ENCODE data around the gene SLC30A7.
A peak's percentile ranks its signal among the peaks of the same experiment; 100 is the strongest.
"Not testable (repeated sequence)": the region's sequence is repeated elsewhere in the genome, so short reads cannot be mapped to it uniquely, and the experiment has no call there.

The SLC30A7 gene

GRCh38 chr1:100882698-100883097 lies 13.2 kb upstream of the SLC30A7 start:
- no peak overlapping the region for H3K4me2 ChIP-seq (ENCODE audit: low read length)
- no peaks in the 10 kb centered on the region for H3F3A ChIP-seq (ENCODE audit: insufficient read depth, low read length)
- no peaks in the 10 kb centered on the region for H3K4me1 ChIP-seq (ENCODE audit: insufficient read depth, low read length, severe bottlenecking)
- no peak overlapping the region for H3K9ac ChIP-seq (ENCODE audit: low read length)
- H3K79me2 ChIP-seq (ENCODE audit: insufficient read depth, low read length): no peaks in the 10 kb centered on the region
- H3K4me3 ChIP-seq (ENCODE audit: low read depth, low read length, poor library complexity, severe bottlenecking): no peak overlapping the region
- H3K27ac ChIP-seq (ENCODE audit: low read depth, low read length, poor library complexity, severe bottlenecking): no peak overlapping the region
- no peak for TF ChIP-seq CTCF (IDR thresholded peaks at IDR 0.05; ENCODE audit: low read length)
- no peaks in the 10 kb centered on the region for H3K27me3 ChIP-seq (ENCODE audit: insufficient read depth, low read length)
- H3K36me3 ChIP-seq (ENCODE audit: insufficient read depth, low read length): no peaks in the 10 kb centered on the region
- no peaks in the 10 kb centered on the region for H4K20me1 ChIP-seq (ENCODE audit: insufficient read depth, low read length)
- H3K9me2 ChIP-seq (ENCODE audit: low read depth, low read length): no peaks in the 10 kb centered on the region
- H3K9me3 ChIP-seq (ENCODE audit: low read length): no peaks in the 10 kb centered on the region
- no peak overlapping the region for H2AFZ ChIP-seq (ENCODE audit: low read length)

GRCh38 chr1:100883963-100884362 lies 11.9 kb upstream of the SLC30A7 start:
- Histone ChIP-seq H3K36me3 (ENCODE audit: insufficient read depth, low read length) (no peaks in the 10 kb centered on the region), H3K4me2 (ENCODE audit: low read length) (no peak overlapping the region), H3K9me3 (ENCODE audit: low read length) (peaks cover 7% of the 10 kb centered on the region), H3F3A (ENCODE audit: insufficient read depth, low read length) (no peaks in the 10 kb centered on the region), H3K27ac (ENCODE audit: low read depth, low read length, poor library complexity, severe bottlenecking) (no peak overlapping the region), H3K79me2 (ENCODE audit: insufficient read depth, low read length) (no peaks in the 10 kb centered on the region), H3K9me2 (ENCODE audit: low read depth, low read length) (no peaks in the 10 kb centered on the region), H3K9ac (ENCODE audit: low read length) (no peak overlapping the region), H3K4me1 (ENCODE audit: insufficient read depth, low read length, severe bottlenecking) (no peaks in the 10 kb centered on the region), H3K27me3 (ENCODE audit: insufficient read depth, low read length) (no peaks in the 10 kb centered on the region), H2AFZ (ENCODE audit: low read length) (no peak overlapping the region), H3K4me3 (ENCODE audit: low read depth, low read length, poor library complexity, severe bottlenecking) (no peak overlapping the region), H4K20me1 (ENCODE audit: insufficient read depth, low read length) (no peaks in the 10 kb centered on the region)
- TF ChIP-seq EZH2 (IDR thresholded peaks at IDR 0.05; ENCODE audit: borderline replicate concordance, low read length): no peak
- peak; percentile 24; the same call in 1 of the 2 replicates for TF ChIP-seq CTCF (IDR thresholded peaks at IDR 0.05; ENCODE audit: low read length)

- H3K27me3 ChIP-seq (ENCODE audit: insufficient read depth, low read length); H3K79me2 ChIP-seq (ENCODE audit: insufficient read depth, low read length); H3K4me3 ChIP-seq (ENCODE audit: low read depth, low read length, poor library complexity, severe bottlenecking); H3K4me2 ChIP-seq (ENCODE audit: low read length); H3K9ac ChIP-seq (ENCODE audit: low read length); H3F3A ChIP-seq (ENCODE audit: insufficient read depth, low read length); H3K9me2 ChIP-seq (ENCODE audit: low read depth, low read length); H3K27ac ChIP-seq (ENCODE audit: low read depth, low read length, poor library complexity, severe bottlenecking); H4K20me1 ChIP-seq (ENCODE audit: insufficient read depth, low read length); H2AFZ ChIP-seq (ENCODE audit: low read length); H3K36me3 ChIP-seq (ENCODE audit: insufficient read depth, low read length): not testable (repeated sequence)
- Histone ChIP-seq H3K9me3 (ENCODE audit: low read length) (peaks cover 11% of the 10 kb centered on the region), H3K4me1 (ENCODE audit: insufficient read depth, low read length, severe bottlenecking) (peaks cover 12% of the 10 kb centered on the region)
These were observed 6.9 kb upstream of the SLC30A7 start for GRCh38 chr1:100889007-100889406.

GRCh38 chr1:100889869-100890482 lies 5.9 kb upstream of the SLC30A7 start:
- H3K4me1 ChIP-seq (ENCODE audit: insufficient read depth, low read length, severe bottlenecking): peaks cover 16% of the 10 kb centered on the region
- H3K9ac ChIP-seq (ENCODE audit: low read length); H3K27ac ChIP-seq (ENCODE audit: low read depth, low read length, poor library complexity, severe bottlenecking); H4K20me1 ChIP-seq (ENCODE audit: insufficient read depth, low read length); H3K4me2 ChIP-seq (ENCODE audit: low read length); H3K79me2 ChIP-seq (ENCODE audit: insufficient read depth, low read length); H3K4me3 ChIP-seq (ENCODE audit: low read depth, low read length, poor library complexity, severe bottlenecking); H3K36me3 ChIP-seq (ENCODE audit: insufficient read depth, low read length); H3K27me3 ChIP-seq (ENCODE audit: insufficient read depth, low read length); H3F3A ChIP-seq (ENCODE audit: insufficient read depth, low read length); H3K9me2 ChIP-seq (ENCODE audit: low read depth, low read length); H2AFZ ChIP-seq (ENCODE audit: low read length): not testable (repeated sequence)
- H3K9me3 ChIP-seq (ENCODE audit: low read length): peaks cover 11% of the 10 kb centered on the region

Data from OCI-LY1 (cell line).